CD4-positive, alpha-beta T cell treated with Interleukin-2 at 100 ng/mL for 4 hours (primary cell): ENCODE measurements around the gene FAM167B.
A peak's percentile ranks its signal among the peaks of the same experiment; 100 is the strongest.

ENCODE experiments used
- DNase-seq: peaks from one replicate; pipeline ENCODE4 v3.0.0-alpha.2; 2020; ENCODE audit warnings: low spot score

Gene FAM167B

DNA sequence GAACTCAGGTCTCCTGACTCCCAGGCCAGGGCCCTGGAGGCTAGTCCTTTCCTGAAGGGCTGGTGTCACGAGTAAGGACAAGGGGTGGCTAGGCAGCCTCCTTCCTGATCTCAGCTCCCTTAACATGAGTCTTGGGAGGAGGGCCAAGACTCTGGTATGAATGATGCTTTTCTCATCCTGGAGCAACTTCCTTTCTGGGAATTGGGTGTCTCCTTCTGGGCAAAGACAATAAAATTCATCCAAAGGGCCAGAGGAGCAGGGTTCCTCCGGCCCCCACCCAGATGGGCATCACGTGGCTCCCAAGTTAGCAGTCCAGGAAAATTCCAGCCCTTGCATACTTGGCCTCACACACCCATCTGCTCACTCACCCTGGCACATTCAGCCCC is at the start of gene FAM167B:
Gene FAM167B (plus strand): TSS at position 335 of the 386 bp plus-strand sequence. CDS start 200 bp downstream, outside the sequence.
- no peak for DNase-seq

DNA sequence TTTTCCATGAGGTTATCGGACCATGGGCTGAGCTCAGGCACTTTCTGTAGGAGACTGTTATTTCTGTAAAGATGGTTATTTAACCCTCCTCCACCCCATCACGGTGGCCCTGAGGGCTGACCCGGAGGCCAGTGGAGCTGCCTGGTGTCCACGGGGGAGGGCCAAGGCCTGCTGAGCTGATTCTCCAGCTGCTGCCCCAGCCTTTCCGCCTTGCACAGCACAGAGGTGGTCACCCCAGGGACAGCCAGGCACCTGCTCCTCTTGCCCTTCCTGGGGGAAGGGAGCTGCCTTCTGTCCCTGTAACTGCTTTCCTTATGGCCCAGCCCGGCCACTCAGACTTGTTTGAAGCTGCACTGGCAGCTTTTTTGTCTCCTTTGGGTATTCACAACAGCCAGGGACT is 49.2 kb upstream of the FAM167B start:
- DNase-seq: no peak

DNA sequence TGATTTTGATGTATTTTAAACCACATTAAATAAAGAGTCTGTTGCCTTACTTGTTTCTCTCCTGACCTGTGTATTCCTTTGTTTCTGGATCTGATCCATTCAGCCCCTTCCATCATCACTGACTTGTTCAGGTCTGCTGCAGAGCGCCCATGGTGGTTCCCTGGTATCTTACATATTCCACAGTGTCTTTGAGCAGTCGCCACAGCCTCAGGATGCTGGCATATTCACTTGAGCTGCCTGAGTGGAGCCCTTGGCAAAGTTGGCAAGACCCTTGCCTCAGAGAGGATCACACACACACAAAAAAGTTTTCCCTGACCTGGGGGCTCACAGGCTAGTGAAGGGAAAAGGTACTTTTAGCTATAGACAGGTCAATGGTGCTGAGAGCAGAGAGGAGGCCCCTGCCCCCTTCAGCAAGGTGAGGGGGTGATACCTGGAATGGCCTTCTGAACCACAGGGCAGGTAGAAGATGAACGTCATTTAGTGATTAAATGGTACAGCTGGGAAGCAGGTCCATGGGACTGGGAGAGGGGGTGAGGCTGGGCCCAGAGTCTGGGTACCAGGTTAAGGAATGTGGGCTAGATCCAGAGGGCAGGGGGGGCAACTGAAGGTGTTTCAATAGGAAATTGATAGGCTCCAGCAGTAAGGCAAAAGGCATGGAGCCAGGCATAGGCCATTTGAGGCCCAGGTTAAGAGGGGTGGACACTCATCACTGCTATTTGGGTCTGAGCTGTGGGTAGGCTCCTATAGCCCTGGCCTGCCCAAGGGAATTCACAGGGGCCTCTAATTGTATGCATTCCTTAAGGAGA is 48.6 kb upstream of the FAM167B start:
- DNase-seq: no peak

DNA sequence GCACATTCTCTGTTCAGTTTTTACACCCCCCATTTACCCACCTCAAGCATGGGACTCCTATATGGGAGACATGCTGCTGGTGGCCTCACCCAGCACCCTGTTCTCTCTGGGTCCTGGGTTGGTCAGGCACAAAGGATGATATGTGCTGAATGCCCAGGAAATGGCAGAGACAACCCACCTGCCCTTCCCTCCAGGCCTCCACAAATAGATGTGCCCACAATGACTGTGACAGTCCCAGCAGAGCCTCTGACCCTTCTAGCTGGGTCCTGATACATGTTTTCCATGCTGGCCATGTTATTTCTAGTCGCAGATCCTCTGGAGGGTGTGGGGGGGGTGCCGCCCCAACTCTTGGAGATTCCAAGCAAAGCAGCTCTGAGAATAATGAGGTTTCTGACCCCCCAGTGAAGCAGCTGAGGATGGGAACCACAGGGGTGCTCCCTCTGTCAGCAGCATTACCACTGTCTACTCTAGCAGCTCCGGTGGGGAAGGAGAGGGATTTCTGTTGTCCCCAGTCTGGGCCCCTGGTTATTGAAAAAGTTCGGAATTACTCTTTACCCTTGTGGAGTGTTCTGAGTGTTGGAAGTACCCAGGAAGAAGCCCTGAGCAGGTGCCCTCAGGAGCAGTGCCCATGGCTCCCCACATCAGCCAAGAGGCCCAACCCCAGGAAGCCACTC is 47.8 kb upstream of the FAM167B start:
- DNase-seq: no peak

DNA sequence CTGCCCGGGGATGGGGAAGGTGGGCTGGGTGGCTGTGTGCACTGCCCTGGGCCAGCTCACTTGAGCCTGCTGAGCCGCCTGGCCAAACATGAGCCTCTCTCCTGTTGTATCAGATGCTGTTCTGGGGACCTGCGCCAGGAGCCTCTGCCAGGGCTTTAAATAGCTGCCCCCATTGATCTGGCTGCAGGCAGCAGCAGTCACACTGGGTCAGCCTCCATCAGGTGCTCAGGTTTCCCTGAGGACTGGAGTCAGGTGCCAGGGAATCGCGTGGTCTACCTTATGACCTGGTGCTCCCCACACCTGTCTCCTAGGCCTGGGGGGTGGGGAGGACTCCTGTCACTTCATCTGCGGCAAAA is 47.3 kb upstream of the FAM167B start:
- no peak for DNase-seq

DNA sequence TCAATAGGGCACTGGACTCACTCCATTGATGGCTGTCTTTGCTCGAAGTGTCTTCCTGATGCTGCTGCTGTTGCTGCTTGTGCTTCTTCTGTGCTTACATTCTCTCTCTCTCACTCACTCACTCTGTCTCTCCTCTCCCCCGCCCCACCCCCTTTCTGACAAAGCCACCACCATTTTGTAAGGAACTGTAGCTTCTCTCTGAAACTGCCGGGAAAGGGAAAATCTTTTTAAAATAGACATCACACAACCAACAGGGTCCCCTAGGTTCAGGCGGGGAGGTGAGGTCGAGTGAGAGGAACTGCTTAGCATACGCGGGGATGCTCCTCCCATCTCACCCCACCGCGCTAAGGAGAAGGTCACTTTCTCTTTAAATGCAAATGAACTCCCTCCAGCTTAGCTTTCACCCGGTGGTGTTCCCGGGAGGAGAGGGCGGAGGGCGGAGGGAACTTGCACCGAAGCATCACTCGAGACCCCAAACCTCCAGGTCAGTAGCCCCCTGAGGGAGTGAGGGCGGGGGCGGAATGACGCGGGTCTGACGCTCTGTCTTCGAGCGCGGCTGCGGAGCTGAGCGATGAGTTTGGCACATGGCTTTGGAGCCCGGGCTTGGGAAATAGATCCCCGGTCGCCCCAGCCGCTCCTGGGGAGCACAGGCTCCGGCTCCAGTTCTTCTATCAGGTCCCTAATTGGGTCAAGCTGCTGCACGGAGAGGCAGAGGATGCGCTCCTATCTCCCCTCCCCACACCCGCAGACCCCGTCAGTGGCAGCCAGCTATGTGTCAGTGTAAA is 46.6 kb upstream of the FAM167B start, which contains the start of gene CCDC28B:
Gene CCDC28B (plus strand): TSS at position 370 of the 785 bp plus-strand sequence. CDS start 1,341 bp downstream, outside the sequence.
- DNase-seq: peak; percentile 41

DNA sequence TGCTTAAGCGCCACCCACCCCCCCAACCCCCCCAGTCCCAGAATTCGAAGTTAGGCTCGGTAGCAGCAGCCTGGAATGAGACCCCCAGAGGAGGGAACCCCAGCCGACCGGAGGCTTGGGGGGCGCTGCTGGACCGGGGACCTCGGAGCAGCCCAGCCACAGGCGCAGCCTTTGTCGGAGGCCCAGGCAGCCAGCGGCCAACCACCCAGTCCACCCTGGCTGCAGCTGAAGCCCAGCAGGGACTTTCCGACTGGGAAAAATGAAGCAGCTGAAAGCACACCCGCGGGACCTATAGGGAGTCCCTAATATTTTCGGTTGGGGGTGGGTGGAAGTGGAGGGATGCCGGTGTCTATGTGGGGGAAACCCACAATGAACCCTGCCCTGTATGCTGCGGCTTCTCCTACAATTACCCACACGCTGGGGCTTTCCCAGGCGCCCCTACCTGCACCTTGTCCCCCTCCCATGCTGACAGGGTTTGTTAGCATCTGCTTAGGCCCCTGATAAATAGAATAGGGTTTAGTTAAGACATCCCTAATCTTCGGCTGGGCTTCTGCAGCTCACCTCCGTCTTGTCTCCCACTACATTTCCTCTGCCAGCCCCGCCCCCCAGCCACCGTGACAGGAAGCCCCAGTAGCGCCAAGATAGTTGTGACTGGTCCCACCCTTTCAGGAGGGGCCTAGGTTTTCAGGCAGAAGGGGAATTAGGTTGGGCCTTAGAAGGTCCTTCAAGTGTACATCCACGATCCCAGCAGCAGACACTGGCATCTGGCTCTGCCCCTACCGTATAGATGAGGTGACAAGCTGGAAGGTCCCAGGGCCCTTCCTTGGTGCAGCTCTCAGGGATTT is 45.8 kb upstream of the FAM167B start:
- DNase-seq: peak; percentile 76

DNA sequence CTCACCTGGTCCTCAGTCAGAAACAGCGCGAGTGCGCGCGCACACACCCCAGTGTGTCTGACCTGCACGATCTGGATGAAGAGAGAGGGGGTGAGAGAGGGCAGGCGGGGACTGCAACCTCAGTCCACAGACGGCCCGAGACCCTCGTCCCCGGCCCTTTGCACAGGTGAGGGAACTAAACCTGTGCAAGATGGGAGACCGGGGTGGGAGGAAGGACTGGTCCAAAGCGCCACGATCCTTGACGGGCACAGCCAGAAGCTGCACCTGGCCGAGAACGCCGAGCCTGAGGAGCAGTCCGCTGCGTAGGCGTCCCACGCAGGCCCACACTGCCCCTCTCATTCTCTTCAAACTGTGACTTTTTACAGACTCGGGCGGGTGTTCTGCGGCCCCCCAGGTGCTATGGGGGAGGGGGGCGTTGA is 42.1 kb upstream of the FAM167B start:
- DNase-seq: no peak

DNA sequence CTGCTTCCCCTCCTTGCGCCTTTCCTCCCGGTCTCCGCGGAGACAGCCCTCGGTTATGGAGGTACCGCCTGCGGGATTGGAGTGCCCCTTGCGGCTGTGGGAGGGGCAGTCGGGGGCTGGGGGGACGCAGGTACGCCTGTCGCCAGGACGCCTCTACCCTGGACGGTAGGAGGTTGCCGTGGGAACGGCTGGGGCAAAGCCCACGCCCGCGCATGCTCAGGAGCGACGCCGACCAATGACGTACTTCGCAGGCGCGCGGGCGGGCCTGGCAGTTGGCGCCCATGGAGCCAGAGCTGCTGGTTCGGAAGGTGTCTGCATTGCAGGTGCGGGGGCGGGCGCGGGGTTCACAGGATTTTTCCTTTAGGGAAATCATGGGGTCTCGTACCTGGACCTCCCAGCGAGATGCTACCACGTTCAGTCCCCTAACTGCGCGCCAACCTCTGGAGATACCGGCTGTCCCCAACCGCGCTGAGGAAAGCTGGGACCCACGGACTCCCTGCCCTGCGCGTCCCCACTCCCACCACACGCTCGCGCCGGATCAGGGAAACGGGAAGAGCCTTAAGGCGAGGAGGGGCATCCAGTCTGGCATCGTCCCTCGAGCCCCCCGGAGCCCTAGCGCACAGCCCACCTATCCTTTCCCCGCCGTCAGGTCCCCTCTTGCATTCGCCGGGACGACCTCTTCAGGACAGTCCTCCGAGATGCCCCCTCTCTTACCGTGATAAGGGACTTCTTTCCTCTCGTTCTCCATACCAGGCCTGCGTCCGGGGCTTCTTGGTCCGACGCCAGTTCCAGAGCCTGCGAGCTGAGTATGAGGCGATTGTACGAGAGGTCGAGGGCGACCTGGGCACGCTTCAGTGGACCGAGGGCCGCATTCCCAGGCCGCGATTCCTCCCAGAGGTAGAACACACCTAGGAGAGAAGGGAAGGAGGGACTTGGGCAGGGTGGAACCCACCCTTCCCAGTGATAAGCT is 41.3 kb upstream of the FAM167B start, which contains the start of gene IQCC:
Gene IQCC (plus strand): TSS at position 271 of the 970 bp plus-strand sequence. CDS start 11 bp downstream, at position 282.
- peak; percentile 85 for DNase-seq

DNA sequence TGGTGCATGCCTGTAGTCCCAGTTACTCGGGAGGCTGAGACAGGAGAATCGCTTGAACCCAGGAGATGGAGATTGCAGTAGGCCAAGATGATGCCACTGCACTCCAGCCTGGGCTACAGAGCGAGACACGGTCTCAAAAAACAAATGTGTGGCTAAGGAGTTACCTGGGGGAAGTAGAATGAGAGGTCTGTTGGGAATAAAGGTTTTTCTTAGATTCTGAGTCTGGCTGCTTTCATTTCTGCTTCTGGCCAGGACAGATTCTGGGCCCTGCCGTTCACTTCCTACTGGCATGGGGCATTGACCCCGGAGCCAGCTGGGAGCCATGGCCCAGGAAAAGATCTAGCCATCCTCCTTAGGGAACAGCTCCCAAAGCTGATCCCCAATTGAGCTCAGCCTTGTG is 38.6 kb upstream of the FAM167B start:
- DNase-seq: no peak

DNA sequence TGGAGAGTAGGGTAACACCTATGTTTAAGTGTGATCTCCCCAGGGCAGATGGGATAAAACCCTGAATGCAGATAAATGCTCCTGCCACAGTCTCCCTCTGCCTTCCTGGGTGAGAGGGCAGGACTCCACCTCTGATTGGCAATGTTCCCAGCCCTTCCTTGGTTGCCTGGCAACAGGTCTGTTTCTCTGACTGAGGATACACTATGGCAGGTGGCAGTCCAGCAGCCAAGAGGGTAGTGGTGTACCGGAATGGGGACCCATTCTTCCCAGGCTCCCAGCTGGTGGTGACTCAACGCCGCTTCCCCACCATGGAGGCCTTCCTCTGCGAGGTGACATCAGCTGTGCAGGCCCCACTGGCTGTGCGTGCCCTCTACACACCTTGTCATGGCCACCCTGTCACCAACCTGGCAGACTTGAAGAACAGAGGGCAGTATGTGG is 38.1 kb upstream of the FAM167B start, which contains the start of gene DCDC2B:
Gene DCDC2B (plus strand): TSS at position 199 of the 438 bp plus-strand sequence. CDS start 5 bp downstream, at position 204.
- peak; percentile 29 for DNase-seq

DNA sequence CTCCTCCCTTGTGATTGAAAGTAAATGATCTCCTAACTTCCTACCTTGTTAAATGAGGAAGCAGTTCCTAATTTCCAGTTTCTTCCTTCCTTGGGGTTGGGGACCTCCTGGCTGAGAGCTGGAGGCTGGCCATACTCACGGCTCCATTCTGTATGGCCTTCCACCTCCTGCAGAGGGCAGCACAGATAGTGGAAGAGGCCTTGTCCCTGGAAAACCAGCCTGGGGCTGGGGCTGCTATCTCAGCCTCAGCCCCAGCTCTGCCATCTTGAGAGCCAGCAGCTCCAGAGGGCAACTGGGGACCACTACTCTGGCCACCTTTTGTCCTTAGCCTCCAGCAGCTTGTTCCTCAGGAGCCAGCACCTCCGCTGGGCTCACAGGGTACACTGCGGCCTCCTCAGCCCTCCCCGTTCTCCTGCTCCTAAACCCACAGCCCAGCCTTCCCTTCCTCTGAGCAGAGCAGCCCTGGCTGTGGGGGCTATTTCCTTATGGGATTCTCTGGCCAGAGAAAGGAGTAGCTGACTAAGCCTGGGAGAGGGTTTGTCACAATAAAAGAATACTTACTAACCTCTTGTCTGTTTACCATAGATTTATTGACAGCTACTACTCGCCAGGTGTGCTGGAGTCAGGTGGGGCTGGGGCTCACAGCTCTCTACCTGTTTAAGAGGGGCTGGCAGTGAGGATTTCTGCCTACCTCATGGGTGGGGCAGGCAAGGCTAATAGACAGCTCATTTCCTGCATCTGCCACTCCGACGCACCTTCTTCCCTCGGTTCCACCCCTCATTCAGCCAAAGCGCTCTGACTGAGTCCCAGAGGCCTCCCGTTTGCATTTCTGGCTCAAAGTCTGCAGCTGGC is 31.2 kb upstream of the FAM167B start:
- DNase-seq: peak; percentile 65

DNA sequence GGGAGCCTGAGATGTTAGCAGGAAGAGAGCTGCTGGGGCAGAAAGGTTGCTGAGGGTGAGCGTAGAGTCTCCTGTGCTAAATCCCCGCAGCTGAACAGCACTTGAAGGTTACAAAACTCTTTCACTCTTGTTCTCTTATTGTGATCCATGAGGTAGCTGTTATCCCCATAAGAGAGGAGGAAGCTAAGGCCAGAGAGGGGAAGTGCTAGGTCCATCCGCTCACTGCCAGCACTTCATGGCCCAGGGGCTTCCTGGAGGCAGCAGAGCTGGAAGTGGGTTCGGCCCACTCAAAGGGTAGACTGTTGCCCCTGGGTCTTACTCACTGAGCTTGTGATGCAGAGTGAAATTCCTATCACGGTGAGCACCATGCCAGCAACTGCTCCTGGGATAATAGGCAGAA is 30.5 kb upstream of the FAM167B start:
- no peak for DNase-seq

DNA sequence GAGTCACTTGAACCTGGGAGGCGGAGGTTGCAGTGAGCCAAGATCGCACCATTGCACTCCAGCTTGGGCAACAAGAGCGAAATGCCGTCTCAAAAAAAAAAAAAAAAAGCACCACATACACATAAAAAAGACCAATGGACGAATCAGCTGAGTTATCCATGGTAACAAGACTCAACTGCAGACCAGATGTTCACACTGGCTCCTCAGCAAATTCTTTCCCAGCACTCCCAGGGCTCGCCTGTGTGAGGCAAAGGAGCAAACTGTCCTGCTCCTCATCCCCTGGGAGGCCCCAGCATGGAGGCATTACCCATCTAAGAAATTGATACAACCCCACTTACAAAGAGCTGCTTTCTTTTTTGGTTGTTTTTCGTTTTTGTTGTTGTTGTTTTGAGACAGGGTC is 28.0 kb upstream of the FAM167B start:
- DNase-seq: no peak

DNA sequence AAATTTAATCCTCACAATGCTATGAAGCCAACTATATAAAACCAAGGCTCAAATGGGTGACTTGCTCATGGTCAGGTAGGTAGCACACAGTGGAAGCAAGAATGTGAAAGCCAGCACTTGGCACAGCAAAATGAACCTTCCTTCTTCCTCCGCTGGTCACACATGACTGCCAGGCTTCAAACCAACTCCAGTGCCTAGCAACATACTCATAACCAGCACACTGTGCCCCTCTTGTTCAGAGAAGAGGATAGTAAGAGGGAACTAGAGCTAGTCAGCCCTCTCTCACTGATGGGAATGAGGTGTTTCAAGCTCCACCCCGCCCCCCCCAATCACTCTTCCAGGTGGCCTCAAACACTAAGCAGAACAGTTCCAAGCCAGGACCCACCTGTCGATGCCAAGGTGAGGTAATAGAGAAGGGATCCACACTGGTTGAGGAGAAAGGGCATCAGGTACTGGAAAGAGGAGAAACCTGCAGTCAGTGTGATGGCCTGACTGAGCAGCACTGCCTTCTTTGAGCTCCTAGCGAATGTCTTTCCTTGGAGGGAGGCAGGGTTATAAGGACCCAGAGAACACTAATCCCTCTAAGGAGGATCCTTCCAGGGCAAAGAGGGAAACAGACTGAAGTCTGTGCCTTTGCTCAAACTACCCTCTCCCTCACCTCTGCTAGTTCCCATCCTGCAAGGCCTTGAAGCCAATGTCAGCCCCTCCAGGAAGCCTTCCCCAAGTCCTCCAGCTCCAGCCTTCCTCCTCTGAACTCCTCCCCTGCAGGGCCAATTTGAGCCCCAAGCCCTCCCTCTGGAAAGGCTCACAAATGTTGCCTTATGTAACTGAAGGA is 26.1 kb upstream of the FAM167B start:
- no peak for DNase-seq

DNA sequence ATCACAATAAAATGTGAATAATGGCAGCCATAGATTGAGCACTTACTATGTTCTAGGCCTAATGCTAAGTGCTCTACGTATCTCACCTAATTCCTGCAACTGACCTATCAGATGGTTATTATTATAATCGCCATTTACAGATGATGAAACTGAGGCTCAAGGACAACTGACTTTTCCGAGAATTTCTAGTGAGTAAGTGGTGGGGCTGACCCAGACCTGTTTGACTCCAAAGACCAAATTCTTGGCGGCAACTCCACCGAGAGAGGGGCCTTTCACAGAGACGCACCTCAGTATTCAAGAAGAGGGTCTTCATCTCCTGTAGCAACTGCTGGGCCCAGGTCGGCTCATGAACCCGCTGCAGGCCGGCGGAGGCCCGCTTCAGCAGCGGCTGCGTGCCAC is 25.4 kb upstream of the FAM167B start:
- DNase-seq: no peak

DNA sequence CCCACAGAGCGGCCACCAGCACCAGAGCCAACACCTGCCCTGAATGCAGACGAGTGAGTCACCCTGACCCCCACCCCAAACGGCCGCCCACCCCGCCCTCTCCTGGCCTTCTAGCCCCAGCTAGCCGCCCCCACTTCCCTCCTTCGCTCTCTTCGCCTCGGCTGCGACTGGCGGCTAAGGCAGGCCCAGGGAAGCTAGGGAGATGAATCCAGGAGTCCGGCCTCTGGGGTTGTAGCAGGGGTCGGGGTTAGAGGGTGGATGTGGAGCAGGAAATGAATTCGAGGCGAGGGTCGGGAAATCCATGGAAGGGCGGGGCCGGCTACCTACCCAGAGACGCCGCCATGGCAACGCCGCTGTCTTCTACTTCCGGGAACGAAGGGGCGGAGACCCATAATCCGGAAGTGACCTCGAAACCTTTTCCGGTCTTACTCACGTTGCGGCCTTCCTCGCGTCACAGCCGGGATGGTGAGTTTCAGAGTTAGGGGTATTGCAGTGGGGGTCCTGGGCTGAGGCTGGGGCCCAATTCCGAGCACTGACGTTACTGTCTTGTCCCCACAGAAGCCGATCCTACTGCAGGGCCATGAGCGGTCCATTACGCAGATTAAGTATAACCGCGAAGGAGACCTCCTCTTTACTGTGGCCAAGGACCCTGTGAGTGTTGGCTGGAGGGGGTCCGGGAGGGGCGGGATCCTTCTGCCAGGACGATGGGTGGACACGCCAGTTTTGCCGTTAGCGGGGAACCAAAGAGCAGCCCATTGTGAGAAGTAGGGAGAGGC is 24.9 kb upstream of the FAM167B start, which contains the start of the genes EIF3I and TMEM234:
Gene EIF3I (plus strand): TSS at position 428 of the 776 bp plus-strand sequence. CDS start 35 bp downstream, at position 463.
Gene TMEM234 (minus strand): TSS at position 374 of the 776 bp plus-strand sequence. CDS start 31 bp downstream, at position 343.
- peak; percentile 93 for DNase-seq
